ENCODE measurements around the gene ADISSP. TPM values are rescaled to one million over a fixed set of nuclear protein-coding genes. Genes with fewer than 3 reads are reported as not detected.

ADISSP gene
- total RNA-seq, 1 donor from 2014 or later: 23.5 TPM

DNA sequence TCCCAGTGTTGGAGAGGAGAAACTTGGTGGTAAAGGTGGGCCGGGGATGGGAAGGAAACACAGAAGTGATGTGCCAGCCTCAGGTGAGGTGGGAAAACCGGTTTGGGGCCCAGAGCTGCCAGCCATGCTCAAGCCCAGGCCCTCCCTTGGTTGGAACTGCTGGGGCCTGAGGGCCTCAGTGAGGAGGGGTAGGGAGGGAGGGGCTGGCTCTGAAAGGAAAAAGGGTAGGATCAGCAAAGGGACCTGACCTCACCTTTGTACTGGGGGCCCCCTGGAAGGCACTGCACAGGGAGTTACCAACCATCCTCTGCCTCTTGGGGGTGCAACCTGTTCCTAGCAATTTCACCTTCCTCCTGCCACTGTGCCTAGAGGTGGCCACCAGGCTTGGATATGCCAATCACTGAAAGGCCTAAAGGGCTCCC, 15.5 kb upstream of the ADISSP start:
- no peaks in the 10 kb centered on the region for H3K36me3 Mint-ChIP-seq (ENCODE audit: low read depth)
- H3K4me1 Mint-ChIP-seq (ENCODE audit: low read depth): peaks cover 52% of the 10 kb centered on the region
- no peaks in the 10 kb centered on the region for H3K27me3 Mint-ChIP-seq (ENCODE audit: low read depth)
- H3K4me3 Mint-ChIP-seq (ENCODE audit: unreplicated experiment): no peak overlapping the region
- TF ChIP-seq, protein P1, sequence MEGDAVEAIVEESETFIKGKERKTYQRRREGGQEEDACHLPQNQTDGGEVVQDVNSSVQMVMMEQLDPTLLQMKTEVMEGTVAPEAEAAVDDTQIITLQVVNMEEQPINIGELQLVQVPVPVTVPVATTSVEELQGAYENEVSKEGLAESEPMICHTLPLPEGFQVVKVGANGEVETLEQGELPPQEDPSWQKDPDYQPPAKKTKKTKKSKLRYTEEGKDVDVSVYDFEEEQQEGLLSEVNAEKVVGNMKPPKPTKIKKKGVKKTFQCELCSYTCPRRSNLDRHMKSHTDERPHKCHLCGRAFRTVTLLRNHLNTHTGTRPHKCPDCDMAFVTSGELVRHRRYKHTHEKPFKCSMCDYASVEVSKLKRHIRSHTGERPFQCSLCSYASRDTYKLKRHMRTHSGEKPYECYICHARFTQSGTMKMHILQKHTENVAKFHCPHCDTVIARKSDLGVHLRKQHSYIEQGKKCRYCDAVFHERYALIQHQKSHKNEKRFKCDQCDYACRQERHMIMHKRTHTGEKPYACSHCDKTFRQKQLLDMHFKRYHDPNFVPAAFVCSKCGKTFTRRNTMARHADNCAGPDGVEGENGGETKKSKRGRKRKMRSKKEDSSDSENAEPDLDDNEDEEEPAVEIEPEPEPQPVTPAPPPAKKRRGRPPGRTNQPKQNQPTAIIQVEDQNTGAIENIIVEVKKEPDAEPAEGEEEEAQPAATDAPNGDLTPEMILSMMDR (IDR thresholded peaks at IDR 0.05): no peak
- H3K9me3 Mint-ChIP-seq (ENCODE audit: low read depth): no peaks in the 10 kb centered on the region
- H3K27ac Mint-ChIP-seq (ENCODE audit: unreplicated experiment): peak overlapping the region; percentile 59
- no peak for DNase-seq (ENCODE audit: low spot score)

DNA sequence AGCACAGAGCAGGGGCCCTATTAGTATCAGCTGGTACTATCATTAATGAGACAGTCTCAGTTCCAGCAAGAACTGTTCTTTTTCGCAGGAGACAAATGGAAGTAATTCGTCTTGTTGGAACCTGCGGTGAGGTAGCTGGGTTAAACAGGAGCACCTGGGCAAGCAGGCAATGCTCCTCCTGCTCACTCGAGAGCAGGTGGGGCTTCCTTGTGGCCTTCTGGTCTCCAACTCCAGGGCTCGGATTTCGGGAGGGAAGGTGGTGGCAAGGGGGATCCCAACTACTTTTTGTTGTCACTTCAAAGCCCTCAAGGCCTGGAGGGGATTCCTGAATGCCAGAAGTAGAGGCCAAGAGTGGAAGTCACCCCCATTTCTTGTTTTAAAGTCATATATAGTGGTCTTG, 15.0 kb upstream of the ADISSP start:
- H3K27ac Mint-ChIP-seq (ENCODE audit: unreplicated experiment): peak overlapping the region; percentile 36

DNA sequence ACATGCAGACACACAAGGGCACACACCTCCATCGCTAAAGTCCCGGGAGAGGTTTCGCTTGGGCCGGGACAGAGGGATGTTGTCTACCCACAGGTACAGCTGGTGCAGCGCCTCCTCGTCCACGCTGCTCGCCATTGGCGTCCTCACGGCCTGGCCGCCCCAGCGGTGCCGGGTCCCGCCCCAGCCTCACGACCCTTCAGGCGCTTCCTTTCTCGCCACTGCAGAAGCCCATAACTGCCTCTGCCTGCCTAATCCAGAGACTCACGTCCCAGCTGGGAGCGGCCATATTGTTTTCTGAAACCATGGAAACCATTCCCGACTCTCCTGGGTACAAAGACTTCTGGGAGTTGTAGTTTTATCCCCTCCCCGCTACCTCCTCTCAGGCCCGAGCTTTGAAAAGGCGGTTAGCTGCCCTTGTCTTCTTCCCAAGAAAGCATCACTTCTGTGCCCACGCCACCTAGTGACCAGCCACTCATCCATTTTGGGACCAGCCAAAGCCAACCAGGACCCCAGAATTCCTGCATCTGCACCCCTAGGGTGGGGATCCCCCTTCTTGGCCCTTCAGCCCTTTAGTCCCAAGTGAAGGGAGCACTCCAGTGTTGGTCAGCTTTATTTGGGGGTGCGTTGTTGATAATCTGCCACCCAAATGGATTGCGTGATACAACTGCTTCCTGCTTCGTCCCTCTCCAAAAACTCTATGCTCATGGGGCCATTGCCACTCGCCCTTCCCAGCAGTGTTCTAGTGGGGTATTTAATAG, 13.8 kb upstream of the ADISSP start, which contains the start of gene SPEF1:
SPEF1 (minus strand) TSS at position 296 of the 758 bp plus-strand sequence; CDS start at position 135, 161 bp downstream.
- Mint-ChIP-seq H3K27me3 (ENCODE audit: low read depth) (no peaks in the 10 kb centered on the region), H3K27ac (ENCODE audit: unreplicated experiment) (peak within 1 kb of the TSS; percentile 71), H3K4me1 (ENCODE audit: low read depth) (peaks cover 54% of the 10 kb centered on the region), H3K9me3 (ENCODE audit: low read depth) (no peaks in the 10 kb centered on the region), H3K36me3 (ENCODE audit: low read depth) (no peaks in the 10 kb centered on the region), H3K4me3 (ENCODE audit: unreplicated experiment) (peak within 1 kb of the TSS; percentile 57)
- no peak for DNase-seq (ENCODE audit: low spot score)
- TF ChIP-seq, protein P1 (IDR thresholded peaks at IDR 0.05): peak; percentile 80

More for the DNA sequence above, 15.0 kb upstream of the ADISSP start:
- H3K36me3 Mint-ChIP-seq (ENCODE audit: low read depth): no peaks in the 10 kb centered on the region
- TF ChIP-seq, protein P1 (IDR thresholded peaks at IDR 0.05): no peak
- H3K9me3 Mint-ChIP-seq (ENCODE audit: low read depth): no peaks in the 10 kb centered on the region
- DNase-seq (ENCODE audit: low spot score): no peak
- no peak overlapping the region for H3K4me3 Mint-ChIP-seq (ENCODE audit: unreplicated experiment)
- H3K27me3 Mint-ChIP-seq (ENCODE audit: low read depth): no peaks in the 10 kb centered on the region
- H3K4me1 Mint-ChIP-seq (ENCODE audit: low read depth): peaks cover 55% of the 10 kb centered on the region

DNA sequence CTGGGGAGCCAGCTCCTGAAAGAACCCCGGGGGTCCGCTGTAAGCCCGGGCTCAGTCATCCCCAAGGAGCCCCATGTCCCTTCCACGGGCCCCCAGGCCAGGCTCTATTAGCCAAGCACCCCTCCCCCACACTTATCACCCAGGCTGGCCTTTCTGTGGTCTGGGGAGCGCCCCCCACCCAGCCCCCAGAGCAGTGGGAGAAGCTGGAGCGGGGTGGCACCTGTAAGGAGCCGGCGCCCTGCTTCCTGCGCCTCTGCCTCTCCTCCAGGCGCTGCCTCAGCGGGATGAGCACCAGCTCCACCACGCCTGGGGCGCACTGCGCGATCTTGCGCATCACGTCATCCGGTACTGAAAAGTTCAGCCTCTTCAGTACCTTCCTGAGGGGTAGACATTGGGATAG, 11.4 kb upstream of the ADISSP start:
- no peaks in the 10 kb centered on the region for H3K9me3 Mint-ChIP-seq (ENCODE audit: low read depth)
- H3K4me3 Mint-ChIP-seq (ENCODE audit: unreplicated experiment): no peak overlapping the region
- TF ChIP-seq, protein P1 (IDR thresholded peaks at IDR 0.05): no peak
- H3K27me3 Mint-ChIP-seq (ENCODE audit: low read depth): no peaks in the 10 kb centered on the region
- no peaks in the 10 kb centered on the region for H3K36me3 Mint-ChIP-seq (ENCODE audit: low read depth)
- DNase-seq (ENCODE audit: low spot score): no peak
- H3K4me1 Mint-ChIP-seq (ENCODE audit: low read depth): peaks cover 39% of the 10 kb centered on the region
- H3K27ac Mint-ChIP-seq (ENCODE audit: unreplicated experiment): no peak overlapping the region

DNA sequence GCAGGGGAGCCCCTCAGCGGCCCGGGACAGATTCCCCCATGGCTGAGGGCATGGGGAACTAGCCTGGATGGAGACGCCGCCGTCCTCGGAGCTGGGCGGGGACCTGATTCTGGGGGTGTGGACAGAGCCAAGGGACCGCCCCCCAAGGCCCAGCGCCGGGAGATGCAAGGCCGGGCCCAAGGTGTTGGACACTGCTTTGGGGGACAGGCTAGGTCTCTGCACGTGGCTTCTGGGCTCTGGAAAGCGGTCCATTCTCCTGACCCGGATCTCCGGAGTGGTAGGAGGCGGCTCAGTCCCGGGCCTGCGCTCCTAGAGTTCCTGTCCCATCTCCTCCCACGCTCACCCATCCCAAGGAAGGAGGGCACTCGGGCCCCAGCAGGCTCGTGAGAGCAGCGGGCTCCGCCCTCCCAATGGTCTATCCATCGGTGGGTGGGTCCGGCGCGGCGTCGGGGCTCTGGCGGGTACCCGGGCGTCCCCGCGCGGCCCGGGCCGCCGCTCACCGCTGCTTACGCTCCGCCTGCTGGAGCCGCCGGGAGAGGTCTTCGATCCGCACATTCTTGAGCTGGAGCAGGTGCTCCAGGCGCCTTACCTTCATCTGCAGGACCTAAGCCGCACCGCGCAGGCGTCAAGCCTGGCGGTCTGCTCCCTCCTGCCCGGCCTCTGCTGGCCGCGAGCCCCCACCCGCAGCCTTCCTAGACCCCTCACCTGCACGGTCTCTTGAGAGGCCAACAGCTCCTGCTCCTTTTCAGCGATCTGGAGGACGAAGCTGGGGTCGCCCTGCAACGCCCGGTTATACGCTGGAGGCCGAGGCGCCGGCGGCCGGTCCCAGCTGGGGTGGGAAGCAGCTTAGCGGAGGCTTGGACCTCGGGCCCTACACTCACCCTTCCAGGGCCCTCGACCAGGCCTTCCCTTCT, 10.4 kb upstream of the ADISSP start:
- Mint-ChIP-seq H3K4me1 (ENCODE audit: low read depth) (peaks cover 31% of the 10 kb centered on the region), H3K27me3 (ENCODE audit: low read depth) (no peaks in the 10 kb centered on the region), H3K9me3 (ENCODE audit: low read depth) (no peaks in the 10 kb centered on the region), H3K4me3 (ENCODE audit: unreplicated experiment) (peak overlapping the region; percentile 69), H3K27ac (ENCODE audit: unreplicated experiment) (no peak overlapping the region), H3K36me3 (ENCODE audit: low read depth) (no peaks in the 10 kb centered on the region)
- TF ChIP-seq, protein P1 (IDR thresholded peaks at IDR 0.05): peak; percentile 39
- no peak for DNase-seq (ENCODE audit: low spot score)
